Spleen (tissue), 11 donors: ENCODE measurements around the gene CHD2. TPM values are rescaled to one million over a fixed set of nuclear protein-coding genes. Genes with fewer than 3 reads are reported as not detected.

ENCODE experiments used
- DNase-seq: peaks from one replicate; pipeline ENCODE4 v3.0.0-alpha.2; 2020
- H3K27ac ChIP-seq, 8 donors: fragments of 200-600 bp; sonication (generic) in 7 of 8; 1 replicate in 4 of 8; 2 replicates in 4 of 8; pipeline versions ENCODE4 v1.5.0 to v1.8.0; 2016 to 2021; ENCODE audit warnings: inconsistent platforms in 4 of 8, mild to moderate bottlenecking in 4 of 8, moderate library complexity in 1 of 8
- H3K27me3 ChIP-seq, 7 donors: fragments of 200-600 bp; sonication (generic) in 6 of 7; replicated peaks in 1 of 7; 1 replicate in 4 of 7; 2 replicates in 3 of 7; pipeline versions ENCODE4 v1.5.0 to v1.8.0; 2016 to 2021; ENCODE audit warnings: inconsistent platforms in 3 of 7, mild to moderate bottlenecking in 1 of 7
- H3K36me3 ChIP-seq, 6 donors: fragments of 200-600 bp; sonication (generic) in 5 of 6; 1 replicate in 4 of 6; 2 replicates in 2 of 6; pipeline versions ENCODE4 v1.5.0 to v1.8.0; 2016 to 2021; ENCODE audit warnings: inconsistent platforms in 2 of 6
- H3K4me1 ChIP-seq, 6 donors: fragments of 200-600 bp; sonication (generic) in 5 of 6; 1 replicate in 3 of 6; 2 replicates in 3 of 6; pipeline versions ENCODE4 v1.5.0 to v1.8.0; 2016 to 2021; ENCODE audit warnings: inconsistent platforms in 3 of 6
- H3K4me3 ChIP-seq, 8 donors: fragments of 200-600 bp; sonication (generic) in 7 of 8; 1 replicate in 4 of 8; 2 replicates in 4 of 8; pipeline versions ENCODE4 v1.5.0 to v1.8.0; 2016 to 2021; ENCODE audit warnings: inconsistent platforms in 4 of 8, mild to moderate bottlenecking in 4 of 8, moderate library complexity in 2 of 8
- H3K9me3 ChIP-seq, 8 donors: fragments of 200-600 bp; sonication (generic) in 7 of 8; 1 replicate in 4 of 8; 2 replicates in 4 of 8; pipeline versions ENCODE4 v1.5.0 to v1.8.0; 2016 to 2021; ENCODE audit warnings: inconsistent platforms in 4 of 8
- POLR2A ChIP-seq, 3 donors: fragments of 450-650 bp; IDR thresholded peaks; one replicate each; pipeline ENCODE4 v1.5.1; 2017; ENCODE audit warnings: antibody characterized with exemption in 3 of 3, mild to moderate bottlenecking in 1 of 3
- POLR2AphosphoS5 ChIP-seq, 3 donors: sonication (generic); formaldehyde crosslinking; IDR thresholded peaks; one replicate each; pipeline ENCODE4 v1.5.1; 2017; ENCODE audit warnings: antibody characterized with exemption in 3 of 3
- WGBS, 5 donors: extraction: QIAGEN DNeasy Blood & Tissue Kit in 3 of 5; methylation state at CpG; one replicate each; pipeline versions ENCODE4 v1.1.5 to v1.1.7; 2013 to 2018; 5-methylcytosine and 5-hydroxymethylcytosine counted together
- intact Hi-C: fragments of 100-400 bp; cut with DNase I; formaldehyde crosslinking; loops from one replicate; pipeline ENCODE4 v1.15.0; 2023; ENCODE audit warnings: low total_unique reads
- polyA plus RNA-seq, 3 donors: library from polyadenylated mRNA; stranded (reverse); fragments of 200-250 nt; gene quantifications; one replicate each; pipeline ENCODE4 v1.2.1, GENCODE V29; 2013
- total RNA-seq, 7 donors: library from RNA; depleted of rRNA in 3 of 7; stranded (reverse); fragments of >200 nt in 3 of 7; fragmentation: NEBNext Ultra II Directional in 4 of 7; extraction: Animal tissue kit (Norgen Biotek cat#: 25700) in 4 of 7; gene quantifications; one replicate each; pipeline versions ENCODE4 v1.1.0 to v1.2.1, GENCODE V29; 2016 to 2021
- TF ChIP-seq, protein P1 (sequence below), 11 experiments: fragments of 200-600 bp in 7 of 11; fragments of 450-650 bp in 4 of 11; sonication (generic) in 4 of 11; IDR thresholded peaks in 8 of 11; conservative IDR thresholded peaks in 3 of 11; 1 replicate in 7 of 11; 2 replicates in 4 of 11; pipeline versions ENCODE4 v1.4.0 to v1.8.0; 2016 to 2021; ENCODE audit warnings: antibody characterized with exemption in 11 of 11, inconsistent platforms in 4 of 11, mild to moderate bottlenecking in 1 of 11
- donor health status: healthy with polysubstance abuse.
- donor health status: DM: no; HTN: no; CAD: no; lungs with moderate emphysema.
- donor health status: DM: no; HTN: no; CAD: no.
- donor health status: Bipolar disorder and iron deficiency.
- donor health status: healthy.
- donor health status: DM: no; HTN: no; CAD: no.
- donor health status: DM: yes; HTN: yes; CAD: no.

Gene CHD2
- total and polyA plus RNA-seq, 10 donors: 37.3 to 232 (median 170) TPM

DNA sequence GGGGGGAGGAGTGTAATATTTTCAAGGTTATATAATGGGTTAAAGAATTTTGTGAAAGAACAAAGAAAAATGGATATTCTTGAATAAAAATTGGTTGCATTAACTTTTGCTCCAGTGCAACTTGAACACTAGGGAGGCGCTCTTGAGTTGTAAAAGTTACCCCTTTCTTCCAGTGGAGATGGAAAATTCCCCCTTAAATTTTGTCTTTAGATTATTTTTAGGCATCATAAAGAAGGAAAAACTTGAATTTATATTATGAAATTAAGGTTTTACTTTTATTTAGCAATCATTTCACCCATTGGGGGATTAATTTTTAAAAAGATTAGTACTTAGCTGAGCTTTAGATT, 550 bp upstream of the CHD2 start:
- no peaks in the 10 kb centered on the region for H3K27me3 ChIP-seq
- H3K9me3 ChIP-seq: no peaks in the 10 kb centered on the region
- H3K36me3 ChIP-seq: peaks cover 0 to 52% (median 24%) of the 10 kb centered on the region in 6 donors
- 78 to 88% (median 80%) methylated on average over 1 of the region's 1 CpG for WGBS, 5 donors
- TF ChIP-seq, protein P1, sequence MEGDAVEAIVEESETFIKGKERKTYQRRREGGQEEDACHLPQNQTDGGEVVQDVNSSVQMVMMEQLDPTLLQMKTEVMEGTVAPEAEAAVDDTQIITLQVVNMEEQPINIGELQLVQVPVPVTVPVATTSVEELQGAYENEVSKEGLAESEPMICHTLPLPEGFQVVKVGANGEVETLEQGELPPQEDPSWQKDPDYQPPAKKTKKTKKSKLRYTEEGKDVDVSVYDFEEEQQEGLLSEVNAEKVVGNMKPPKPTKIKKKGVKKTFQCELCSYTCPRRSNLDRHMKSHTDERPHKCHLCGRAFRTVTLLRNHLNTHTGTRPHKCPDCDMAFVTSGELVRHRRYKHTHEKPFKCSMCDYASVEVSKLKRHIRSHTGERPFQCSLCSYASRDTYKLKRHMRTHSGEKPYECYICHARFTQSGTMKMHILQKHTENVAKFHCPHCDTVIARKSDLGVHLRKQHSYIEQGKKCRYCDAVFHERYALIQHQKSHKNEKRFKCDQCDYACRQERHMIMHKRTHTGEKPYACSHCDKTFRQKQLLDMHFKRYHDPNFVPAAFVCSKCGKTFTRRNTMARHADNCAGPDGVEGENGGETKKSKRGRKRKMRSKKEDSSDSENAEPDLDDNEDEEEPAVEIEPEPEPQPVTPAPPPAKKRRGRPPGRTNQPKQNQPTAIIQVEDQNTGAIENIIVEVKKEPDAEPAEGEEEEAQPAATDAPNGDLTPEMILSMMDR (IDR thresholded peaks at IDR 0.05 in 8 of 11, conservative IDR thresholded peaks at IDR 0.05 in 3 of 11): peak in 7 of 11 experiments; percentile 11 to 39 (median 18)
- TF ChIP-seq POLR2AphosphoS5 (IDR thresholded peaks at IDR 0.05) (no peak), POLR2A (IDR thresholded peaks at IDR 0.05) (no peak)
- intact Hi-C loops: no loop called here
- H3K4me1 ChIP-seq: peaks cover 30 to 85% (median 72%) of the 10 kb centered on the region in 6 donors
- peak overlapping the region in 6 of 8 donors; percentile 58 to 83 (median 66) for H3K4me3 ChIP-seq
- DNase-seq: no peak
- H3K27ac ChIP-seq: peak overlapping the region; percentile 95 to 99 (median 98)

- H3K27ac ChIP-seq: peak overlapping the region; percentile 95 to 99 (median 98)
- TF ChIP-seq, protein P1 (IDR thresholded peaks at IDR 0.05 in 8 of 11, conservative IDR thresholded peaks at IDR 0.05 in 3 of 11): no peak
- TF ChIP-seq POLR2AphosphoS5 (IDR thresholded peaks at IDR 0.05) (no peak), POLR2A (IDR thresholded peaks at IDR 0.05) (no peak)
- peaks cover 0 to 41% (median 18%) of the 10 kb centered on the region in 6 donors for H3K36me3 ChIP-seq
- H3K4me3 ChIP-seq: peak overlapping the region; percentile 58 to 83 (median 62)
- no peak for DNase-seq
- intact Hi-C loops: no loop called here
- no peaks in the 10 kb centered on the region for H3K27me3 ChIP-seq
- WGBS, 5 donors: 0 to 2% (median 1%) methylated on average over 6 of the region's 6 CpGs
- no peaks in the 10 kb centered on the region for H3K9me3 ChIP-seq
- peaks cover 26 to 85% (median 70%) of the 10 kb centered on the region in 6 donors for H3K4me1 ChIP-seq
Observed at GRCh38 chr15:92900731-92901071, 577 bp downstream of the CHD2 start.

DNA sequence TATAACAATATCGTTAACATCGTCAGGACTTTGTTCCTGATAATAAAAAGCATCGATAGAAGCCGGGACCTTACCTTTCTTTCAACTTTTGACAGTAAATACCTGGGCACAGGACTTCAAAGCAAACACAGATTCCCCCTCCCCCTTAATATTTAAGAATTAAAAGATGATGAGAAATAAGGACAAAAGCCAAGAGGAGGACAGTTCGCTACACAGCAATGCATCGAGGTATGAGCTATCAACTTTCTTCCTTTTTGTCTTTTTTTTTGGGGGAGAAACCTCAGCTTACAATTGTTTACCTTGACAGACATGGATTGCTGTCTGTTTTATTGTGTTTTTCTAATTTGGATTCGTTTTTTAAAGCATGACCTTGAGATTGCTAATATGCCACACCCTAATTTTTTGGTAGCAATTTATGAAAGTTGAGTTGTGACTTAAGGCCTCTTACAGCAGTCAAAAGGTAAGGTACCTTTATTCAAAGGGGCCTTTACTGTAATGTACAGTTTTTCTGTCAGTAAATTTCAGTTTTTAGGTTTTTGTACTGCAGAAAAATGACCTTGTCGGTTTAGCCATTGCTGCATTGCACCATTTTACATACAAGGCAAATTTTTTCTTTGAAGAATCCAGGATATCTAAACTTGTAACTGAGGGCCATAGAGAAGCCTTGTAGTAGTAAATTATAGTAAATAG, 1.1 kb downstream of the CHD2 start:
- TF ChIP-seq POLR2AphosphoS5 (IDR thresholded peaks at IDR 0.05): no peak
- TF ChIP-seq, protein P1 (IDR thresholded peaks at IDR 0.05 in 8 of 11, conservative IDR thresholded peaks at IDR 0.05 in 3 of 11): no peak
- no peak for TF ChIP-seq POLR2A (IDR thresholded peaks at IDR 0.05)
- DNase-seq: no peak
- Histone ChIP-seq H3K4me3 (peak overlapping the region; percentile 58 to 83 (median 62)), H3K27ac (peak overlapping the region; percentile 95 to 99 (median 98)), H3K9me3 (no peaks in the 10 kb centered on the region), H3K27me3 (no peaks in the 10 kb centered on the region), H3K4me1 (peaks cover 26 to 85% (median 70%) of the 10 kb centered on the region in 6 donors), H3K36me3 (peaks cover 0 to 36% (median 18%) of the 10 kb centered on the region in 6 donors)
- 0 to 1% (median 0%) methylated on average over 8 of the region's 8 CpGs for WGBS, 5 donors
- intact Hi-C loops: no loop called here

DNA sequence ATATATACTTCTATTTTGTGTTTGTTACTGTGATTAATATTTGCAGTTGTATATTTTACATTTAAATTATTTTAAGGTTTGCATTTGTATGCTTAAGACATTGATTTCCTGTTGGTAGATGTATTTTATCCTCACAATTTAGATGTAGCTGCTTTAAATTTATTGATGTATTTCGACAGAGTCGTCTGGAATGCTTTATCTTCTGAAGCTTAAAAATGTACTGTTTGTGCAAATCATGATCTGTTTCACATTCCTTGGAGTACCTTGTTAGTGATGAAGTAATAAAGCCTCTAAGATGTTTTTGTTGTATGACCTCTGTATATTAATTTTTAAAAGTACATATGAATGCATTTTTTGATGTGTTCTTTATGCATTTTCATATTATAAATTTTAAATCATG, 1.9 kb downstream of the CHD2 start:
- H3K9me3 ChIP-seq: no peaks in the 10 kb centered on the region
- H3K4me1 ChIP-seq: peaks cover 26 to 85% (median 70%) of the 10 kb centered on the region in 6 donors
- intact Hi-C loops: no loop called here
- peaks cover 0 to 28% (median 15%) of the 10 kb centered on the region in 6 donors for H3K36me3 ChIP-seq
- no peaks in the 10 kb centered on the region for H3K27me3 ChIP-seq
- TF ChIP-seq POLR2A (IDR thresholded peaks at IDR 0.05): no peak
- TF ChIP-seq, protein P1 (IDR thresholded peaks at IDR 0.05 in 8 of 11, conservative IDR thresholded peaks at IDR 0.05 in 3 of 11): no peak
- TF ChIP-seq POLR2AphosphoS5 (IDR thresholded peaks at IDR 0.05): no peak
- H3K27ac ChIP-seq: peak overlapping the region; percentile 84 to 99 (median 97)
- DNase-seq: no peak
- WGBS, 5 donors: 0 to 1% (median 0%) methylated on average over 2 of the region's 2 CpGs
- peak overlapping the region; percentile 58 to 83 (median 62) for H3K4me3 ChIP-seq
